K562 (cell line): ENCODE measurements around the gene YES1. TPM values are rescaled to one million over a fixed set of nuclear protein-coding genes. Genes with fewer than 3 reads are reported as not detected.

Source experiments
- ASH1L ChIP-seq: fragments of 450-650 bp; IDR thresholded peaks from 2 replicates; pipeline ENCODE4 v1.6.1; 2018; ENCODE audit warnings: borderline replicate concordance, mild to moderate bottlenecking, low read depth; ENCODE audit not compliant: partially characterized antibody
- CBFA2T2 ChIP-seq: fragments of 450-650 bp; conservative IDR thresholded peaks from 2 replicates; pipeline ENCODE4 v1.6.1; 2017; ENCODE audit warnings: mild to moderate bottlenecking
- E2F8 ChIP-seq: fragments of 450-650 bp; IDR thresholded peaks from 2 replicates; pipeline ENCODE4 v1.7.1; 2018; ENCODE audit warnings: mild to moderate bottlenecking, low read depth; ENCODE audit not compliant: partially characterized antibody
- FOSL1 ChIP-seq: fragments of 200-800 bp; sonication (Bioruptor generic); conservative IDR thresholded peaks from 2 replicates; pipeline ENCODE4 v1.6.1; 2016; ENCODE audit warnings: missing genetic modification characterization, missing compliant biosample characterization
- FOXA3 ChIP-seq, 2 experiments: fragments of 450-650 bp in 1 of 2; sonication (generic) in 1 of 2; formaldehyde crosslinking; IDR thresholded peaks in 1 of 2; conservative IDR thresholded peaks in 1 of 2; 2 replicates each; pipeline versions ENCODE4 v1.4.0 to v1.8.0; 2020 to 2022; ENCODE audit warnings: mild to moderate bottlenecking in 2 of 2, missing genetic modification reagents in 1 of 2
- MAX ChIP-seq: sonication (generic); formaldehyde crosslinking; IDR thresholded peaks from 2 replicates; pipeline ENCODE4 v1.9.0; 2022; ENCODE audit warnings: mild to moderate bottlenecking, missing genetic modification reagents
- MEIS2 ChIP-seq: fragments of 450-650 bp; IDR thresholded peaks from 2 replicates; pipeline ENCODE4 v1.6.1; 2014; ENCODE audit warnings: mild to moderate bottlenecking; ENCODE audit not compliant: partially characterized antibody
- NR2C2 ChIP-seq, 2 experiments: fragments of 200-800 bp in 1 of 2; sonication (Bioruptor generic) in 1 of 2; sonication (generic) in 1 of 2; formaldehyde crosslinking in 1 of 2; IDR thresholded peaks; 2 replicates each; pipeline versions ENCODE4 v1.6.1 to v1.8.0; 2016 to 2022; ENCODE audit warnings: mild to moderate bottlenecking in 1 of 2, missing compliant biosample characterization in 1 of 2, missing genetic modification characterization in 1 of 2, missing genetic modification reagents in 1 of 2
- TAF1 ChIP-seq: IDR thresholded peaks from 2 replicates; pipeline ENCODE4 v1.6.1; 2011; ENCODE audit warnings: mild to moderate bottlenecking, low read length, moderate library complexity; ENCODE audit not compliant: insufficient read depth, control insufficient read depth, severe bottlenecking; ENCODE audit errors: extremely low read depth
- TSHZ1 ChIP-seq: fragments of 250-450 bp; sonication (Bioruptor Pico); IDR thresholded peaks from 2 replicates; pipeline ENCODE4 v1.4.0; 2020; ENCODE audit warnings: mild to moderate bottlenecking, moderate library complexity
- ZBTB49 ChIP-seq: sonication (generic); formaldehyde crosslinking; IDR thresholded peaks from 2 replicates; pipeline ENCODE4 v1.8.0; 2022; ENCODE audit warnings: missing genetic modification reagents, mild to moderate bottlenecking, borderline replicate concordance
- ZNF146 ChIP-seq: IDR thresholded peaks from one replicate; pipeline ENCODE4 v1.6.1; 2018; ENCODE audit warnings: missing compliant biosample characterization; ENCODE audit not compliant: unreplicated experiment
- ZNF444 ChIP-seq: fragments of 250-450 bp; sonication (Bioruptor Pico); IDR thresholded peaks from 2 replicates; pipeline ENCODE4 v1.4.0; 2020; ENCODE audit warnings: mild to moderate bottlenecking, moderate library complexity
- polyA plus RNA-seq, 8 experiments: library from polyadenylated mRNA; depleted of rRNA in 4 of 8; stranded (reverse) in 5 of 8; unstranded in 3 of 8; fragments of >200 nt; fragmentation: Nextera tagmentation in 2 of 8; fragmentation: Illumina TruSeq in 1 of 8; extraction: Ambion mirVana in 2 of 8; extraction: Trizol in 1 of 8; gene quantifications; 2 replicates each; pipeline versions ENCODE4 v1.2.1 to v1.2.3, GENCODE V29; 2011 to 2014; ENCODE audit warnings: inconsistent platforms in 1 of 8, missing spikeins in 1 of 8
- total RNA-seq, 7 experiments: library from RNA; depleted of rRNA in 6 of 7; stranded (reverse); fragments of >200 nt in 6 of 7; fragmentation: Illumina TruSeq in 2 of 7; extraction: Trizol in 2 of 7; gene quantifications; 2 replicates each; pipeline versions ENCODE4 v1.2.1 to v1.2.3, GENCODE V29; 2011 to 2021; ENCODE audit warnings: low replicate concordance in 1 of 7

Gene YES1
- total and polyA plus RNA-seq, 9 of the 15 experiments (the other 6 are each of a cell fraction or from before 2014, with no cell fraction given), result 37.2 to 115 (median 77.7) TPM

- TF ChIP-seq TSHZ1 (CRISPR knock-in tag) (0 out of 2 replicates have a peak, but pooled peaks have one; percentile 32), ZNF444 (CRISPR knock-in tag) (no peak), TAF1 (no peak), FOSL1 (tag) (peak; percentile 66; the same call in 1 of the 2 replicates), NR2C2 (CRISPR knock-in tag; IDR thresholded peaks at IDR 0.05) (no peak; the same call in 1 of the 2 replicates), NR2C2 (tag; IDR thresholded peaks at IDR 0.05) (no peak), ASH1L (peak; percentile 10), CBFA2T2 (no peak), ZNF146 (CRISPR knock-in tag) (no peak), FOXA3 (CRISPR knock-in tag; conservative IDR thresholded peaks at IDR 0.05 in 1 of 2, IDR thresholded peaks at IDR 0.05 in 1 of 2) (peak; percentile 41 to 80; a peak in 3 of 4 replicates), E2F8 (no peak), MEIS2 (no peak), MAX (peak; percentile 82), ZBTB49 (CRISPR knock-in tag) (peak; percentile 92; the same call in 1 of the 2 replicates)
Measured at GRCh38 chr18:812376-813171, 532 bp upstream of the YES1 start (continued).
